ENCODE results near the gene AFAP1L2.

GRCh38 chr10:114295393-114295792, 108.9 kb downstream of the AFAP1L2 start:
- TF ChIP-seq, protein P1, sequence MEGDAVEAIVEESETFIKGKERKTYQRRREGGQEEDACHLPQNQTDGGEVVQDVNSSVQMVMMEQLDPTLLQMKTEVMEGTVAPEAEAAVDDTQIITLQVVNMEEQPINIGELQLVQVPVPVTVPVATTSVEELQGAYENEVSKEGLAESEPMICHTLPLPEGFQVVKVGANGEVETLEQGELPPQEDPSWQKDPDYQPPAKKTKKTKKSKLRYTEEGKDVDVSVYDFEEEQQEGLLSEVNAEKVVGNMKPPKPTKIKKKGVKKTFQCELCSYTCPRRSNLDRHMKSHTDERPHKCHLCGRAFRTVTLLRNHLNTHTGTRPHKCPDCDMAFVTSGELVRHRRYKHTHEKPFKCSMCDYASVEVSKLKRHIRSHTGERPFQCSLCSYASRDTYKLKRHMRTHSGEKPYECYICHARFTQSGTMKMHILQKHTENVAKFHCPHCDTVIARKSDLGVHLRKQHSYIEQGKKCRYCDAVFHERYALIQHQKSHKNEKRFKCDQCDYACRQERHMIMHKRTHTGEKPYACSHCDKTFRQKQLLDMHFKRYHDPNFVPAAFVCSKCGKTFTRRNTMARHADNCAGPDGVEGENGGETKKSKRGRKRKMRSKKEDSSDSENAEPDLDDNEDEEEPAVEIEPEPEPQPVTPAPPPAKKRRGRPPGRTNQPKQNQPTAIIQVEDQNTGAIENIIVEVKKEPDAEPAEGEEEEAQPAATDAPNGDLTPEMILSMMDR (IDR thresholded peaks at IDR 0.05) = no peak
- TF ChIP-seq, protein P2, sequence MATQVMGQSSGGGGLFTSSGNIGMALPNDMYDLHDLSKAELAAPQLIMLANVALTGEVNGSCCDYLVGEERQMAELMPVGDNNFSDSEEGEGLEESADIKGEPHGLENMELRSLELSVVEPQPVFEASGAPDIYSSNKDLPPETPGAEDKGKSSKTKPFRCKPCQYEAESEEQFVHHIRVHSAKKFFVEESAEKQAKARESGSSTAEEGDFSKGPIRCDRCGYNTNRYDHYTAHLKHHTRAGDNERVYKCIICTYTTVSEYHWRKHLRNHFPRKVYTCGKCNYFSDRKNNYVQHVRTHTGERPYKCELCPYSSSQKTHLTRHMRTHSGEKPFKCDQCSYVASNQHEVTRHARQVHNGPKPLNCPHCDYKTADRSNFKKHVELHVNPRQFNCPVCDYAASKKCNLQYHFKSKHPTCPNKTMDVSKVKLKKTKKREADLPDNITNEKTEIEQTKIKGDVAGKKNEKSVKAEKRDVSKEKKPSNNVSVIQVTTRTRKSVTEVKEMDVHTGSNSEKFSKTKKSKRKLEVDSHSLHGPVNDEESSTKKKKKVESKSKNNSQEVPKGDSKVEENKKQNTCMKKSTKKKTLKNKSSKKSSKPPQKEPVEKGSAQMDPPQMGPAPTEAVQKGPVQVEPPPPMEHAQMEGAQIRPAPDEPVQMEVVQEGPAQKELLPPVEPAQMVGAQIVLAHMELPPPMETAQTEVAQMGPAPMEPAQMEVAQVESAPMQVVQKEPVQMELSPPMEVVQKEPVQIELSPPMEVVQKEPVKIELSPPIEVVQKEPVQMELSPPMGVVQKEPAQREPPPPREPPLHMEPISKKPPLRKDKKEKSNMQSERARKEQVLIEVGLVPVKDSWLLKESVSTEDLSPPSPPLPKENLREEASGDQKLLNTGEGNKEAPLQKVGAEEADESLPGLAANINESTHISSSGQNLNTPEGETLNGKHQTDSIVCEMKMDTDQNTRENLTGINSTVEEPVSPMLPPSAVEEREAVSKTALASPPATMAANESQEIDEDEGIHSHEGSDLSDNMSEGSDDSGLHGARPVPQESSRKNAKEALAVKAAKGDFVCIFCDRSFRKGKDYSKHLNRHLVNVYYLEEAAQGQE (IDR thresholded peaks at IDR 0.05; ENCODE audit: insufficient read depth in 1 of 2, low read depth in 2 of 2, low read length in 1 of 2) = no peak

All from Panc1 (cell line).